PFSK-1 (cell line): ENCODE data around the gene ARAP3.

Source experiments
- FOXP2 ChIP-seq: optimal IDR thresholded peaks from 2 replicates; pipeline ENCODE3; 2011; ENCODE audit warnings: borderline replicate concordance, control low read depth, inconsistent platforms; ENCODE audit not compliant: insufficient read depth; ENCODE audit errors: extremely low read length, extremely low read depth
- POLR2AphosphoS5 ChIP-seq: IDR thresholded peaks from 2 replicates; pipeline ENCODE4 v1.6.1; 2012; ENCODE audit warnings: low read depth, mild to moderate bottlenecking, control low read depth, low read length, moderate library complexity
- REST ChIP-seq, 2 experiments: IDR thresholded peaks; 2 replicates each; pipeline versions ENCODE4 v1.6.1 to v1.8.0; 2011 to 2012; ENCODE audit warnings: low read depth in 2 of 2, low read length in 2 of 2, control low read depth in 1 of 2, inconsistent platforms in 1 of 2, mild to moderate bottlenecking in 1 of 2, moderate library complexity in 1 of 2; ENCODE audit not compliant: insufficient read depth in 1 of 2
- SIN3A ChIP-seq: IDR thresholded peaks from 2 replicates; pipeline ENCODE4 v1.6.1; 2012; ENCODE audit warnings: mild to moderate bottlenecking, low read length, moderate library complexity, borderline replicate concordance; ENCODE audit not compliant: insufficient read depth
- TAF1 ChIP-seq: IDR thresholded peaks from 2 replicates; pipeline ENCODE4 v1.6.1; 2012; ENCODE audit warnings: low read length, control low read depth, borderline replicate concordance; ENCODE audit not compliant: insufficient read depth

ARAP3 gene

GRCh38 chr5:141647851-141648250 is 34.2 kb downstream of the ARAP3 start:
- TF ChIP-seq POLR2AphosphoS5 (no peak), TAF1 (no peak), FOXP2 (no peak), REST (IDR thresholded peaks at IDR 0.05; ENCODE audit: insufficient read depth in 1 of 2, low read depth in 2 of 2, low read length in 2 of 2) (no peak), SIN3A (no peak)

- TF ChIP-seq REST (IDR thresholded peaks at IDR 0.05; ENCODE audit: insufficient read depth in 1 of 2, low read depth in 2 of 2, low read length in 2 of 2) (no peak), TAF1 (no peak), SIN3A (no peak), FOXP2 (no peak), POLR2AphosphoS5 (no peak)
These were observed 34.8 kb downstream of the ARAP3 start for GRCh38 chr5:141647242-141647641.

DNA sequence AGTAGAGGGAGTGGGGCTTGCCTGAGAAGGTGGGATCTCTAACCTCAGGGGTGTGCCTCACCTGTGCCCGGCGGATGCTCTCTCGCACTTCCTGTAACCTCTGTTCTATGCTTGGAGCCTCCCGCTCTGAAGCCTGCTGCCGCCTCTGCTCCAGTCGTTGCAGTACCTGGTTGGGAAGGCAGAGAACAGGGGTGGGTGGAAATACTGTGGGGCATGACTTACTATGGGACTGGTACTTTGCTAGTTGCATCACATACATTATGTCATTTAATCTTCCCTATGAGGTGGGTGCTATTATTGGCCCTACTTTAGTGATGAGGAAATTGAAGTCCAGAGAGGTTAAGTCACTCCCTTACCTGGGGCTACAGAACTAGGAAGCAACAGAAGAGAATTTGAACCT is 36.0 kb downstream of the ARAP3 start:
- TF ChIP-seq SIN3A: no peak

DNA sequence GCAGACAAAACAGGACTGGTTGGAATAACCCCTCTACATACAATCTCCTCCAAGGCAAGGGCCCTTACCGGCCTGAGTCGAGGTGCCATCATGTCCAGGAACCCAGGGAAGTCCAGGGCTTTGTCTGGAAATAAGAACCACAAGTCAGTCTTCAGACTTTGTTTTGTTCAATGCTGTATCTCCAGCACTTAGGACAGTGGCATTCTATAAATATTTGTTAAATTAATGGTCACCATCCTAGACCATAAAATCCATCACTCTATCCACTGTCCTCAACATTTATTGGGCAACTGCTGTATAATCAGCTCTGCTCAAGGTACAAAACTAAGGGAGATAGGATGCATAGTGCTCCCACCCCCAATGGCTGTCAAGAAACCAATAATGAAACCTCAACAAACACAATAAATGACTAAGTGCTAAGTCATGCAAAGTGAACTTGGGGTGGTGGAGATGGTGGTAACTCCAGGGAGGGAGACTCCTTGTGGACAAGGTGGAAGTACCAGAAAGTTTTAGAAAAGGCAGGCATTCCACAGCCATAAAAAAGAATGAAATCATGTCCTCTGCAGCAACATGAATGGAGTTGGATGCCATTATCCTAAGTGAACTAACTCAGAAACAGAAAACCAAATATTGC is 40.3 kb downstream of the ARAP3 start:
- TF ChIP-seq FOXP2 (no peak), REST (IDR thresholded peaks at IDR 0.05; ENCODE audit: insufficient read depth in 1 of 2, low read depth in 2 of 2, low read length in 2 of 2) (0 out of 4 replicates have a peak, but pooled peaks of 1 of the 2 experiments have one; percentile 27)

DNA sequence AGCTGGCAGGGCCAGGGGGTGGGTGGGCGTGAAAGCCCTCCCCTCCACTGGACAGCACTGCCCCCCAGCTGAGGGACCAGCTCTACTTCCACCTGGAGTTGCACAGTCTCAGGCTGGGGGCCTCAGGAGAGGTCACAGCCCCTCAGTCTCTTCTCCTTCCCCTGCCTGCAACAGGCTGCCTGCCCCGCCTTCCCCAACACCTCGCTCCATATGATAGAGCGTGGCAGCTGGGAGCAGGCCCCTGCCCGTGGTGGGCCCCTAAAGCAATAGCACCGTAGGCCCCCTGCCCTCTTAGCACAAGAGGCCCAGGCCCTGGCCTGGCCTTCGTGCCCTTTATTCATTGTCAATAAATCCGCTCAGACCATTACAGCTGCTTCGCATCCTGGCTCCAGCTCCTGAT is 41.3 kb downstream of the ARAP3 start:
- no peak for TF ChIP-seq TAF1
- no peak for TF ChIP-seq POLR2AphosphoS5
- TF ChIP-seq SIN3A: no peak
- no peak for TF ChIP-seq REST (IDR thresholded peaks at IDR 0.05; ENCODE audit: insufficient read depth in 1 of 2, low read depth in 2 of 2, low read length in 2 of 2)
- no peak for TF ChIP-seq FOXP2
